Upper lobe of left lung (tissue), 4 donors: Measurements from ENCODE around the gene CHMP1B.

ENCODE experiments used
- EP300 ChIP-seq, 4 donors: sonication (generic); formaldehyde crosslinking; IDR thresholded peaks; one replicate each; pipeline ENCODE4 v1.5.1; 2017; ENCODE audit warnings: antibody characterized with exemption in 4 of 4, control low read depth in 2 of 4
- POLR2AphosphoS5 ChIP-seq, 2 donors: sonication (generic); formaldehyde crosslinking; IDR thresholded peaks; one replicate each; pipeline ENCODE4 v1.5.1; 2017; ENCODE audit warnings: antibody characterized with exemption in 2 of 2
- TF ChIP-seq, protein P1 (sequence below), 6 experiments: fragments of 450-650 bp in 4 of 6; fragments of 200-600 bp in 2 of 6; sonication (generic) in 2 of 6; IDR thresholded peaks; one replicate each; pipeline ENCODE4 v1.5.1; 2016 to 2019; ENCODE audit warnings: antibody characterized with exemption in 6 of 6

DNA sequence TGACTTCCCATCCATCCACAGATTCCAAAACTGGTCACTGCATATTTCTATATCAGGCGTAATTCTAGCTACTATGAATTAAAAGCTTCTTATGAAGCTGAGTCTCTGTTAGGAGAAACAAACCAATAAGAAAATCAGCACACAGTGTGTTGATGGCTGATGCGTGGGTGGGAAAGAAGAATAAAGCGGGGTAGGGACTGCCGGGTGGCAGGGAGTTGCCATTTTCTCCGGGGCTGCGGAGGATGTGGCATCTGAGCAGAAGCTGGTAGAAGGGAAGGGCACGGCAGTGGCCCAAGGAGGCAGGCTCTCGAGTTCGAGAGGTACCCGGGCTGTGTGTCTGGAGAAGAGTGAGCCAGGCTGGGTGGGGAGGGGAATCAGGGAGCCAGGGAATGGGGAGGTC is 48.6 kb upstream of the CHMP1B start:
- TF ChIP-seq, protein P1, sequence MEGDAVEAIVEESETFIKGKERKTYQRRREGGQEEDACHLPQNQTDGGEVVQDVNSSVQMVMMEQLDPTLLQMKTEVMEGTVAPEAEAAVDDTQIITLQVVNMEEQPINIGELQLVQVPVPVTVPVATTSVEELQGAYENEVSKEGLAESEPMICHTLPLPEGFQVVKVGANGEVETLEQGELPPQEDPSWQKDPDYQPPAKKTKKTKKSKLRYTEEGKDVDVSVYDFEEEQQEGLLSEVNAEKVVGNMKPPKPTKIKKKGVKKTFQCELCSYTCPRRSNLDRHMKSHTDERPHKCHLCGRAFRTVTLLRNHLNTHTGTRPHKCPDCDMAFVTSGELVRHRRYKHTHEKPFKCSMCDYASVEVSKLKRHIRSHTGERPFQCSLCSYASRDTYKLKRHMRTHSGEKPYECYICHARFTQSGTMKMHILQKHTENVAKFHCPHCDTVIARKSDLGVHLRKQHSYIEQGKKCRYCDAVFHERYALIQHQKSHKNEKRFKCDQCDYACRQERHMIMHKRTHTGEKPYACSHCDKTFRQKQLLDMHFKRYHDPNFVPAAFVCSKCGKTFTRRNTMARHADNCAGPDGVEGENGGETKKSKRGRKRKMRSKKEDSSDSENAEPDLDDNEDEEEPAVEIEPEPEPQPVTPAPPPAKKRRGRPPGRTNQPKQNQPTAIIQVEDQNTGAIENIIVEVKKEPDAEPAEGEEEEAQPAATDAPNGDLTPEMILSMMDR (IDR thresholded peaks at IDR 0.05) = no peak
- TF ChIP-seq POLR2AphosphoS5 (IDR thresholded peaks at IDR 0.05) (no peak), EP300 (IDR thresholded peaks at IDR 0.05) (no peak)
